Adipose tissue (tissue), 3 donors: ENCODE data around the gene MRAP2. TPM values are rescaled to one million over a fixed set of nuclear protein-coding genes. Genes with fewer than 3 reads are reported as not detected.
"Not testable (repeated sequence)": the region's sequence is repeated elsewhere in the genome, so short reads cannot be mapped to it uniquely, and the experiment has no call there.

ENCODE experiments used
- H3K27ac ChIP-seq: one replicate; pipeline ENCODE4 v1.5.1; 2013; ENCODE audit warnings: low read depth, low read length
- WGBS, 3 donors: extraction: QIAGEN DNeasy Blood & Tissue Kit; methylation state at CpG; one replicate each; pipeline ENCODE4 v1.1.7; 2013; 5-methylcytosine and 5-hydroxymethylcytosine counted together
- polyA plus RNA-seq, 3 donors: library from polyadenylated mRNA; stranded (reverse); fragments of 200-250 nt; gene quantifications; one replicate each; pipeline ENCODE4 v1.2.3, GENCODE V29; 2013
- donor health status: healthy with polysubstance abuse.
- donor health status: Bipolar disorder and iron deficiency.
- donor health status: healthy.

The MRAP2 gene
- polyA plus RNA-seq, 3 donors = 0.54 to 2.0 (median 0.56) TPM

- WGBS, 3 donors = 65 to 83% (median 73%) methylated on average over 6 of the region's 6 CpGs
- H3K27ac ChIP-seq = no peak overlapping the region
These were observed 29.1 kb downstream of the MRAP2 start for GRCh38 chr6:84062519-84063154.

- no peak overlapping the region for H3K27ac ChIP-seq
- 61 to 81% (median 73%) methylated on average over 2 of the region's 2 CpGs for WGBS, 3 donors
These were observed 32.2 kb downstream of the MRAP2 start for GRCh38 chr6:84065693-84066290.

- WGBS, 3 donors = 75 to 85% (median 76%) methylated on average over 3 of the region's 3 CpGs
- no peak overlapping the region for H3K27ac ChIP-seq
These were observed 33.0 kb downstream of the MRAP2 start for GRCh38 chr6:84066536-84066935.

- 76 to 95% (median 85%) methylated on average over 5 of the region's 5 CpGs for WGBS, 3 donors
- not testable (repeated sequence) for H3K27ac ChIP-seq
These were observed 35.3 kb downstream of the MRAP2 start for GRCh38 chr6:84068873-84069272.

DNA sequence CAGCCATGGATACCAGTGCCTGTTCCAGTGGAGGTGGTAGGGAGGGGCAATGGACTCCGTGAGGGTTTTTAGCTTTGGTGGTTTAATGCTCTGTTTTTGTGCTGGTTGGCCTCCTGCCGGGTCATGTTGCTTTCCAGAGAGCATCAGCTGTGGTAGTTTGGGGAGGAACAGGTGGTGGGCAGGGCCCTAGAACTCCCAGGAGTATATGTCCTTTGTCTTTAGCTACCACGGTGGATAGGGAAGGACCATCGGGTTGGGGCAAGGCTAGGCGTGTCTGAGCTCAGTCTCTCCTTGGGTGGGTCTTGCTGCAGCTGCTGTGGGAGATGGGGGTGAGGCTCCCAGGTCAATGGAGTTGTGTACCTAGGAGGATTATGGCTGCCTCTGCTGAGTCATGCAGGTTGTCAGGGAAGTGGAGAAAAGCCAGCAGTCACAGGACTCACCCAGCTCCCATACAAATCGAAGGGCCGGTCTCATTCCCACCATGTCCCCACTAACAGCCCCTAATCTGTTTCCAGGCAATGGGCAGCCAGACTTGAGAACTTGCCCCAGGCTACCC lies 38.9 kb downstream of the MRAP2 start:
- WGBS, 3 donors = 75 to 93% (median 92%) methylated on average over 7 of the region's 7 CpGs
- no peak overlapping the region for H3K27ac ChIP-seq

DNA sequence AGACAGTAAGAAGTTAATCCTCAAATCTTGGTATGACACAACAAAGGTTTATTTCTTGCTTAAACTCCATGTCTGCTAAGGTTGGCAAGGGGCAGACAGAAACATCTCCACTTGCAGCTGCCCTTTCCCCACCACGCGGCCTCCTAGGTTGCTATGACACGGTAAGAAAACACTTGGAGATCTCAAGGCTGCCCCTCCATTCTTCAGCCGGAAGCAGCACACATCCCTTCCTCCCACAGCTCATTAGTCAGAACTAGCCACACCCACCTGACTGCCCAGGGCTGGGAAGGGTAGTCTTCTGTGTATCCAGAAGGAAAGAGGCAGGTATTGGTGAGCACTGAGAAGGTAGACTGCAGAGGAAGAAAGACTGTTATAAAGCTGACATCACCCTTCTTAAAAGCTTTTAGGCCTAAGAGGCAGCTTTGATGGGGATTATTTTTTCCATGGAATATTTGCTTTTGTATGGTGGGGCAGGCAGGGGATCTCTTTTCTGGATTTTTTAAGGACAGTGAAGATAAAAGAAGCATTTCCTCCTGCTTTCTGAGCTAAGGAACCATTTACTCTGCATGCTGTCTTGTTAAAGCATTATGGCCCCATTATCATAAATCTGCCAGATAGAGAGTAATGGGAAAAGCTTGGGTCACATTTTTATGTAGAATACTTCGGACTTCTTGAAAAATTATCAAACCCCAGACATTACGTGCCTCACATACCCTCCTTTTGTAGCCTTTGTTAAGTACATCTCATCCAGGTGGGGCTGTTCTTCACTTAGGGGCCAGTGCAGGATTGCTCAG lies 41.6 kb downstream of the MRAP2 start:
- WGBS, 3 donors = 43 to 48% (median 46%) methylated on average over 6 of the region's 6 CpGs
- H3K27ac ChIP-seq = no peak overlapping the region

DNA sequence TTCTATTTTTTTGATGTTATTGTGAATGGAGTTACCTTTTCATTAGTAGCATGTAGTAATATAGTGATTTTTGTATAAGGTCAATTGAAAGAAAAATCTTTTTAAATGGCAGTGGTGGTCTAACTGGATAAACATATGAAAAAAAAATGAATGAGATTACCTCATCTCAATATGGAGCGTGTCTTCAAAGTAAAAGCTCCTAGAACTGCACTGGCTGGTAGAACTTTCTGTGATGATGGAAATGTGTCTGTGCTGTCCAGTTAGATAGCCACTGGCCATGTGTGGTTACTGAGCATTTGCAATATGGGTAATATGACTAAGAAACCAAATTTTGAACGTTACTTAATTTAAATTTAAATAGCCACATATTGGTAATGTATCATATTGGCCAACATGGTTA lies 44.1 kb downstream of the MRAP2 start:
- no peak overlapping the region for H3K27ac ChIP-seq
- 70 to 84% (median 77%) methylated on average over 2 of the region's 2 CpGs for WGBS, 3 donors

- no peak overlapping the region for H3K27ac ChIP-seq
- 21 to 37% (median 32%) methylated on average over 1 of the region's 1 CpG for WGBS, 3 donors
These were observed 44.8 kb downstream of the MRAP2 start for GRCh38 chr6:84078335-84078734.

DNA sequence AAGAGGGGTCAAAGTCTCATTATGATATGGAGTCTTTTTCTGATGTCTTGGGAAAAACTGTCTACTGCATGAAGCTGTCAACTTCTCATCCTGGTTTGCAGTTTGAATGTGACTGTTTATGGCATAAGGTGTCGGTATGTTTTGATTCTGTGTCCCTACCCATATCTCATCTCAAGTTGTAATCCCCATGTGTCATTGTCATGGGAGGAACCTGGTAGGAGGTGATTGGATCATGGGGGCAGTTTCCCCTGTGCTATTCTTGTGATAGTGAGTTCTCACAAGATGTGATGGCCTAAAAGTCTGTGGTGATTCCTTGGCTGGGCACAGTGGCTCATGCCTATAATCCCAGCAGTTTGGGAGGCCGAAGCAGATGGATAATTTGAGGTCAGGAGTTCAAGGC lies 47.6 kb downstream of the MRAP2 start:
- WGBS, 3 donors = 69 to 87% (median 87%) methylated on average over 2 of the region's 2 CpGs
- H3K27ac ChIP-seq = no peak overlapping the region

- WGBS, 3 donors = 40 to 71% (median 64%) methylated on average over 11 of the region's 11 CpGs
- no peak overlapping the region for H3K27ac ChIP-seq
These were observed 49.2 kb downstream of the MRAP2 start for GRCh38 chr6:84082689-84083265.

GRCh38 chr6:84084705-84085104 lies 51.1 kb downstream of the MRAP2 start:
- H3K27ac ChIP-seq = not testable (repeated sequence)

GRCh38 chr6:84086056-84086455 lies 52.5 kb downstream of the MRAP2 start:
- no peak overlapping the region for H3K27ac ChIP-seq
- 84 to 86% (median 86%) methylated on average over 1 of the region's 1 CpG for WGBS, 3 donors

DNA sequence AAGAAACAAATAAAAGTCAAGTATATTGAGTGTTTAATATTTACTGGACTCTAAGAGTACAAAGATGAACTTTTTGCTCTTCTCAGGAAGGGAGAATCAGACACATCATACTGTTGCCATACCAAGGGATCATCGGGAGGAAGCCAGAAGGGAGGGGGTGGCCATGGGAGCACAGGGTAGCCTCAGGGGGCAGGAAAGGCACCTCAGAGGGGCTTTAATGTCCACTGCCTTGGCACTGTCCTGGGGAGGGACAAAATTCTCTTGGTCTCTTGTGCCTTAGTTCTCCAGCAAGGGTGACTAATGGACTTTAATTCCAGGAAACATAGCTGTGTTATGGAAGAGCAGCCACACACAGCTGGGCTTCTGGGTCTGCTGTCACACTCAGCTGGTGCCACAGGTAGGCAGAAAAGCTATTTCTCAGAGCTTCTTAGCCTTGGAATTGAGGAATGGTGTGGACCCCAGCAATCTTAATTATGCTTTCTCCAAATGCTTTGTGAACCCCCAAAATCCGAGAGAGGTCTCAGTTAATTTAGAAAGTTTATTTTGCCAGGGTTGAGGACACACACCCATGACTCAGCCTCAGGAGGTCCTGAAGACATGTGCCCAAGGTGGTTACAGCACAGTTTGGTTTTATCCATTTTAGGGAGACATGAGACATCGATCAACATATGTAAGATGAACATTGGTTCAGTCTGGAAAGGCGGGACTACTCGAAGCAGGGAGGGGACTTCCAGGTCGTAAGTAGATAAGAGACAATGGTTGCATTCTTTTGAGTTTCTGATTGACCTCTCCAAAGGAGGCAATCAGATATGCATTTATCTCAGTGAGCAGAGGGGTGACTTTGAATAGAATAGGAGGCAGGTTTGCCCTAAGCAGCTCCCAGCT lies 53.2 kb downstream of the MRAP2 start:
- WGBS, 3 donors = 41 to 85% (median 76%) methylated on average over 6 of the region's 6 CpGs
- H3K27ac ChIP-seq = no peak overlapping the region

GRCh38 chr6:84089081-84089480 lies 55.5 kb downstream of the MRAP2 start:
- H3K27ac ChIP-seq = no peak overlapping the region
- WGBS, 3 donors = 53 to 71% (median 55%) methylated on average over 4 of the region's 4 CpGs

- WGBS, 3 donors = 51 to 70% (median 62%) methylated on average over 3 of the region's 3 CpGs
- H3K27ac ChIP-seq = no peak overlapping the region
These were observed 56.0 kb downstream of the MRAP2 start for GRCh38 chr6:84089552-84089951.

GRCh38 chr6:84093441-84094435 lies 60.2 kb downstream of the MRAP2 start:
- 63 to 69% (median 65%) methylated on average over 4 of the region's 4 CpGs for WGBS, 3 donors
- H3K27ac ChIP-seq = no peak overlapping the region

GRCh38 chr6:84095156-84095555 lies 61.6 kb downstream of the MRAP2 start:
- H3K27ac ChIP-seq = no peak overlapping the region
